HG03342 (cell line): ENCODE data around the gene NFILZ.

Experiments
- ATAC-seq: cut with Tn5 transposase; IDR thresholded peaks from one replicate; pipeline ENCODE4 v1.9.1; 2021; ENCODE audit warnings: mild to moderate bottlenecking, moderate library complexity; ENCODE audit not compliant: unreplicated experiment

The NFILZ gene

GRCh38 chr19:8641221-8641907 is 10.9 kb downstream of the NFILZ start:
- no peak for ATAC-seq

GRCh38 chr19:8641908-8642547 is 11.6 kb downstream of the NFILZ start:
- no peak for ATAC-seq

DNA sequence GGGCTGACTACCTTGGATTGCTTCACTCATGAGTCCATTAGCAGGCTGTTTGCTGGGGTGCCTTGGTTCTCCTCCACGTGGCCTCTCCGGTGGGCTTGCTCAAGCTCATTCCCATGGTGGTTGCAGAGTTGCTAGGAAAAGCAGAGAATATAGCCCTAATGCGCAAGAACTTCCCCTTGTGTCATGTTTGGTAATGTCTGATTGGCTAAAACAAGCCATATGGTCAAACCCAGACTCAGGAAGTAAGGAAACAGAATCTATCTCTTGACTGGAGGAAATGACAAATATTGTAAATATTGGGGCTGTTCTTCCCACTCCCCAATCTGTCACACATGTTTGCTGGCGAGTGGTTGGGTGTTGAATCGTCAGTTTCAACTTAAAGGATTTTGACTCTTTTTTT is 12.1 kb downstream of the NFILZ start:
- ATAC-seq = no peak

- ATAC-seq = no peak
Observed at GRCh38 chr19:8643860-8644653, 13.6 kb downstream of the NFILZ start.

DNA sequence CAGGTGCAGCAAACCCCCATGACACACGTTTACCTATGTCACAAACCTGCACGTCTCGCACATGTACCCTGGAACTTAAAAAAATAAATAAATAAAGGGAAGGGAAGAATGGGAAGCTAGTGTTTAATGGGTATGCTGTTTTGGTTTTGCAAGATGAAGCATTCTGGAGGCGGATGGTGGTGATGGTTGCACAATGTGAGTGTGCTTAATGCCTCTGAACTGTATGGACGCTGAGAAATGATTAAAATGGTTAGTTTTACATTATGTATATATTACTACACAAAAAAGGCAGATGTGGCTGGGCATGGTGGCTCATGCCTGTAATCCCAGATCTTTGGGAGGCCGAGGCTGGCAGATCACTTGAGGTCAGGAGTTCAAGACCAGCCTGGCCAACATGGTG is 17.8 kb downstream of the NFILZ start:
- no peak for ATAC-seq

DNA sequence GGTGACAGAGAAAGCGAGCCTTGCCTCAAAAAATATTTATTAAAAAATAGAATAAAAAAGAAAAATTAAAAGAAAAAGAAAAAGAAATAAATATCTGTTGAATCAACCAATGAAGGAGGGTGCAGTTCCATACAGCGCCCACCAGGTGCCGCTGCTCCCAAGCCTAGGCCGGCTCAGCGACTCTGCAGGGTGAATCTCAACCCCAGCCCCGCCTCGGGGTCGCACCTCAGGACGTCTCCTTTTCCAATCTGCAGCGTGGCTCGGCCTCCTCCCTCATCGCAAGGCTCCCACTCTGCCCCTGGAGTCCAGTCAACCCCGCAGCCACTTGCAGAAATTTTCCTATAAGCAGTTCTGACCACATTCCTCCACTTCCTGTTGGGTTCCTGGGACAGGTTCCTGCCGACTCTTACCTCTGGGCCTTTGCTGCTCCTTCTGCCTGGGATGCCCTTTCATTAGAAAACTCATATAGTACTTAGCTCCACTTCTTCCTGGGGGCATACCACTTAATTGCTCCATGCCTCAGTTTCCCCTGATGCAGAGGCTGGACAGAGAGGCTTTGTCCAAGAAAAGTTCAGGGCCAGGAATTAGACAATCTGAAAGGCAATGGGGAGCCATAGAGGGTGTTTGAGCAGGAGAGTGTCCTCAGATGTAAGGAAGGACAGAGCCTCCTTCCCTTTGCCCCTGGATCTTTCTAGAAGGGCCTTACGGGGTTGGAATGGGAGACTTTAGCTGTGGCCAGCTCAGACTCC is 24.3 kb downstream of the NFILZ start:
- ATAC-seq = no peak

- ATAC-seq = no peak
Observed at GRCh38 chr19:8655340-8655709, 24.9 kb downstream of the NFILZ start.

DNA sequence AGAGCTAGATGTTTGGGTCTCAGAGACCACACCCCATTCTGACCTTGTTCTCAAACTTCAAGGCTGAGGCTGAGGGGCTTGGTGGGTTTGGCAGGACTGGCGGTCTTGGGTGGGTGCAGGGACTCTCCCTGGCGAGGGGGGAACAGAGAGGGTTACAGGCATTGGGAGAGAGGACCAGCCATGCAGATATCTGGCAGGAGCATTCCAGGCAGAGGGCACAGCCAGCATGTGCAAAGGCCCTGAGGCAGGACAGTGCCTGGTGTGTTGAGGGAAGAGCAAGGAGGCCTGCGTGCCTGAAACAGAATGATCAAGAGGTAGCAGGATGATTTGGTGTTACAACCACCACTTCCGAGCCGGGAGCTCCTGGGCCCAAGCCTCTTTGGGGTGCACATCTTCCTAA is 27.4 kb downstream of the NFILZ start:
- no peak for ATAC-seq

- ATAC-seq = no peak
Observed at GRCh38 chr19:8659905-8660304, 29.5 kb downstream of the NFILZ start.

DNA sequence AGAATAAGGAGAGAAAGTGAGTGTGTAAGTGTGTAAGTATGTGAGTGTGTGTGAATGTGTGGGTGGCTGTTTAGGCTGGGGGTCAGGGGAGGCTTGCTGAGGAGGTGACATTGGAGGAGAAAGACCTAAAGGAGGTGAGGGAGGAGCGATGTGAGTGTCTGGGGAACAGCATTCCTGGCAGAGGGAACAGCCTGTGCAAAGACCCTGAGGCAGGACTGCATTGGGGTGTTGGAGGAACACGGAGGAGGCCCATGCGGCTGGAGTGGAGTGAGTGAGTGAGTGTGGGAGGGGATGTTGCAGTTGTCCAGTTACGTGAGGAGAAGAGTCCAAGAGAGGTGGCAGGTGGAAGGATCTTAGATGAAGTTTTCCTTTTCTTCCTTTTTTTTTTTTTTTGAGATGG is 31.8 kb downstream of the NFILZ start:
- no peak for ATAC-seq

DNA sequence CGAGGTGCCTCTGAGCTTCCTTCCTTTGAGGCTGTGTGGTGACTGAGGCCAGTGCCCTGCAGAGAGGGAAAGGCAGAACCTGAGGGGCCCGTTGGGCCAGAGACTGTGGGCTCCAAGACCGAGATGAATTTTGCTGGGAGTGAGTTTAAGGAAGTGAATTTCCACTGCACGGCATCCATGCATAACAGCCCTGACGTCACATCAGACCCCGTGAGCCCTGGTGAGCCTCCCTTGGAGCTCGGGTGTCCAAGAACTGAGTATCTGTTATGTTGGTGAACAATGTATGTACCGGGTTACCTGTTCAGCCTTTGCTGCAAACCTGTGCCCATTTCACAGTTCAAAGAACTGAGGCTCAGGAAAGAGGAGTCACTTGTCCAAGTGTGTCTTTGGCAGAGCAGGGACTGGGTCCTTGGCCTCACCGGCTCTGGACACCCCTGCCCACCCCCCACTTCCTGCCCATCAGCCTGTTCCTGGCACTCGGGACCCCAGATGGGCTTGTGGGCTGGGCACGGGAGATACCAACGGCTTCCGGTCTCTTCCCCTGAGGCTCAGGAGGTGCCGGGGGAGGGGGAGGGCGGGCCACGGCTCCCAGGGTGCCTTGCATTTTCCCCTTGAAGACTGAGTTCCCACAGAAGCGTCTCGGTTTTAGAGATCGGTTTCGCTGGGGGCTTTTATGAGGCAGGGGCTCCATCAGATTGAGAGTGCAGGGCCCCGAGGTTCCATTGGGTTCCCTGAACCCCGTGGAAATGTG is 33.7 kb downstream of the NFILZ start:
- no peak for ATAC-seq

DNA sequence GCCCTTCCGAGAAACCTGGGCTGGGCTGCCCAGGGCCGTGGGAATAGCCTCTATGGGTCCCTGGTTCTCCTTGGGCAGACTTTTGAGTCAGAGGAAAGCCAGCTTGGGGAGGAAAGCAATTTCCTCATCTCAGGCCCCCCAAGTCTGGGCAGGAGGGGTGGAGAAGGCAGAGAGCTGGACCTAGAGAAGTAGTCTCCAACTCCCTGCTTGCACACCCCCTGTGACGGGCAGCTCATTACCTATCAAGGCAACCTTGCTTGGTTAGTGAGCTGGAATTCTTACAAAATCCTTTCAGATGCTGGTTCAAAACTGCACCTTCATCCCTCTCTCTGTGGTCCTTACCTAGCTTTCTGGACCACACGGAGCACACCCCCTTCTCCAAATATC is 34.2 kb downstream of the NFILZ start:
- no peak for ATAC-seq

DNA sequence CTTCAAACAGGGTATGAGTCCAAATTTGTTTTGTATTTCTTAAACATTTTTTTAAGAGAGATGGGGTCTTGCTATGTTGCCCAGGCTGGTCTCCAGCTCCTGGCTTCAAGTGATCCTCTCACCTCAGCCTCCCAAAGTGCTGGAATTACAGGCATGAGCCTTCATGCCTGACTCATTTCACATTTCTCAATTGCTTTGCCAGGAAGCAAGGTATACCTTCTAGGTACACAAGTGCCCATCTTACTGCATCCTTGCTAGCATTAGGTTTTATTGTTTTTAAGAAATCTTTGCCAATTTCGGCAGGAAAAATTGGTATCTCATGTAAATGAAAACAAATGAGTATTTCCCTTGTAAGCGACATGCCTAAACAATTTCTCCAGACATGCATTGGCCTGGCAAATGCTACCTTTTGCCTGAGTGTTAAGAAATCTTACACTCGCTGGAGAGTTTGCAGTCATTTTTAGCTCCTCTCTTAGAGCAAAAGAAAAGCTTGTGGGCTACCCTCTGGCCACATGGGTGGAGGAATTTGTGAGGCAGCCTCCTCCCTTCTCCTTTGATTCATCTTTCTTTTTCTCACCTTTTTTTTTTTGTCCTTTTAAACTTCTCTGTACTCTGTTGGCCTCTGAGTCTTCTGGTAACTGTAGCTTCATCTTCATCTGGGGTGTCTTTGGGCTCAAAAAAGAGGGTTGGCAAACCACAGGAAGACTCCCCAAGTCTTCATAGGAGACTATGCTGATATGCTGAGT is 35.2 kb downstream of the NFILZ start:
- ATAC-seq = no peak

GRCh38 chr19:8666814-8667405 is 36.5 kb downstream of the NFILZ start:
- no peak for ATAC-seq

- no peak for ATAC-seq
Observed at GRCh38 chr19:8673276-8673891, 43.0 kb downstream of the NFILZ start.

- no peak for ATAC-seq
Observed at GRCh38 chr19:8675066-8675465, 44.6 kb downstream of the NFILZ start.

- ATAC-seq = no peak
Observed at GRCh38 chr19:8678244-8678807, 47.9 kb downstream of the NFILZ start.
